ENCODE measurements around the gene CFAP92. TPM values are rescaled to one million over a fixed set of nuclear protein-coding genes. Genes with fewer than 3 reads are reported as not detected.

Gene CFAP92
- total and polyA plus RNA-seq, 2 donors (not counting 1 experiment from before 2014, with no cell fraction given) = not detected

DNA sequence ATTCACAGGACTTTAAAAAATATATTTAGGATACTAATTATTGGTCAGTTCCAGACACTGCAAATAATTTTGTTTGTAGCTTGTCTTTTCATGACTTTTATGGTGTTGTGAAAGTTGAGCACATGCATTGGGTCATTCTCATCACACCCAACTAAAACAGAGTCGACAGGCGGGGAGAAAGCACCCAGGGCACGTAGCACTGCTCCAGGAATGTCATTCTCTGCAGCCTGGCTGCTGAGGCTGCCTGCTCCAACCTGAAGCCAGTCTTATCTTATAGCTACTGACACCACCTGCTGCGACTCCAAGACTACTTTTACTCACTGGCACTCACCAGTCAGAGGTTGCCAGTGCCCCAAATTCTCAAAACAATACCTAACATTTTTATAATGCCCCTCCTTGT, 57.5 kb downstream of the CFAP92 start:
- peaks cover 0 to 3% (median 0%) of the 10 kb centered on the region in 4 experiments for H3K27me3 ChIP-seq (replicated peaks in 1 of 4; ENCODE audit: control extremely low read depth in 1 of 4, control insufficient read depth in 3 of 4, insufficient read depth in 4 of 4, low read length in 3 of 4)
- POLR2A ChIA-PET = no interaction called here
- DNase-seq = no peak
- H4K20me1 ChIP-seq (ENCODE audit: control insufficient read depth, insufficient read depth, low read length, poor library complexity, severe bottlenecking) = no peaks in the 10 kb centered on the region
- no peaks in the 10 kb centered on the region for H3K36me3 ChIP-seq (replicated peaks in 1 of 2; ENCODE audit: control extremely low read depth in 1 of 2, control insufficient read depth in 1 of 2, extremely low read depth in 1 of 2, insufficient read depth in 2 of 2, low read length in 1 of 2)
- no peaks in the 10 kb centered on the region for H3K9me3 Mint-ChIP-seq (ENCODE audit: insufficient read depth)
- peaks cover 20% of the 10 kb centered on the region for H3K27me3 Mint-ChIP-seq
- H3K4me3 ChIP-seq (ENCODE audit: control extremely low read depth in 1 of 5, extremely low read depth in 1 of 5, insufficient read depth in 1 of 5, low read depth in 2 of 5, low read length in 4 of 5) = no peak overlapping the region
- CTCF ChIA-PET = no interaction called here
- ATAC-seq (ENCODE audit: low read depth) = no peak
- H3K4me3 Mint-ChIP-seq = no peak overlapping the region
- H3K9ac ChIP-seq (ENCODE audit: low read length) = no peak overlapping the region
- H3K27ac ChIP-seq (ENCODE audit: low read length in 2 of 2) = no peak overlapping the region
- H2AFZ ChIP-seq (ENCODE audit: insufficient read depth, low read depth, low read length, poor library complexity, severe bottlenecking) = no peak overlapping the region
- no peaks in the 10 kb centered on the region for H3K4me1 ChIP-seq (ENCODE audit: control insufficient read depth in 2 of 2, insufficient read depth in 2 of 2, low read length in 2 of 2)
- no peak overlapping the region for H3K4me2 ChIP-seq (replicated peaks; ENCODE audit: low read depth, low read length, poor library complexity, severe bottlenecking)
- intact Hi-C loops (cut with micrococcal nuclease) = no loop called here
- no peaks in the 10 kb centered on the region for H3K9me3 ChIP-seq (ENCODE audit: control extremely low read depth in 1 of 3, control insufficient read depth in 2 of 3, insufficient read depth in 1 of 3, low read length in 2 of 3)
- WGBS (ENCODE audit: insufficient coverage) = 70% methylated on average over 4 of the region's 4 CpGs
- H3K4me1 Mint-ChIP-seq = no peaks in the 10 kb centered on the region
- no peak overlapping the region for H3K27ac Mint-ChIP-seq
- H3K79me2 ChIP-seq (ENCODE audit: control insufficient read depth, insufficient read depth, low read length) = no peaks in the 10 kb centered on the region
- TF ChIP-seq EZH2 (IDR thresholded peaks at IDR 0.05; ENCODE audit: borderline replicate concordance, insufficient read depth, low read depth, low read length, poor library complexity, severe bottlenecking) = no peak
- TF ChIP-seq, protein P1, sequence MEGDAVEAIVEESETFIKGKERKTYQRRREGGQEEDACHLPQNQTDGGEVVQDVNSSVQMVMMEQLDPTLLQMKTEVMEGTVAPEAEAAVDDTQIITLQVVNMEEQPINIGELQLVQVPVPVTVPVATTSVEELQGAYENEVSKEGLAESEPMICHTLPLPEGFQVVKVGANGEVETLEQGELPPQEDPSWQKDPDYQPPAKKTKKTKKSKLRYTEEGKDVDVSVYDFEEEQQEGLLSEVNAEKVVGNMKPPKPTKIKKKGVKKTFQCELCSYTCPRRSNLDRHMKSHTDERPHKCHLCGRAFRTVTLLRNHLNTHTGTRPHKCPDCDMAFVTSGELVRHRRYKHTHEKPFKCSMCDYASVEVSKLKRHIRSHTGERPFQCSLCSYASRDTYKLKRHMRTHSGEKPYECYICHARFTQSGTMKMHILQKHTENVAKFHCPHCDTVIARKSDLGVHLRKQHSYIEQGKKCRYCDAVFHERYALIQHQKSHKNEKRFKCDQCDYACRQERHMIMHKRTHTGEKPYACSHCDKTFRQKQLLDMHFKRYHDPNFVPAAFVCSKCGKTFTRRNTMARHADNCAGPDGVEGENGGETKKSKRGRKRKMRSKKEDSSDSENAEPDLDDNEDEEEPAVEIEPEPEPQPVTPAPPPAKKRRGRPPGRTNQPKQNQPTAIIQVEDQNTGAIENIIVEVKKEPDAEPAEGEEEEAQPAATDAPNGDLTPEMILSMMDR (IDR thresholded peaks at IDR 0.05) = no peak

- intact Hi-C loops (cut with micrococcal nuclease) = no loop called here
- no peaks in the 10 kb centered on the region for H3K9me3 Mint-ChIP-seq (ENCODE audit: insufficient read depth)
- H3K4me1 Mint-ChIP-seq = no peaks in the 10 kb centered on the region
- no peaks in the 10 kb centered on the region for H3K36me3 ChIP-seq (replicated peaks in 1 of 2; ENCODE audit: control extremely low read depth in 1 of 2, control insufficient read depth in 1 of 2, extremely low read depth in 1 of 2, insufficient read depth in 2 of 2, low read length in 1 of 2)
- no peak overlapping the region for H3K9ac ChIP-seq (ENCODE audit: low read length)
- ChIA-PET CTCF (no interaction called here), POLR2A (no interaction called here)
- H3K27ac Mint-ChIP-seq = no peak overlapping the region
- H3K4me2 ChIP-seq (replicated peaks; ENCODE audit: low read depth, low read length, poor library complexity, severe bottlenecking) = no peak overlapping the region
- no peaks in the 10 kb centered on the region for H3K9me3 ChIP-seq (ENCODE audit: control extremely low read depth in 1 of 3, control insufficient read depth in 2 of 3, insufficient read depth in 1 of 3, low read length in 2 of 3)
- H3K4me3 ChIP-seq (ENCODE audit: control extremely low read depth in 1 of 5, extremely low read depth in 1 of 5, insufficient read depth in 1 of 5, low read depth in 2 of 5, low read length in 4 of 5) = no peak overlapping the region
- ATAC-seq (ENCODE audit: low read depth) (no peak), DNase-seq (no peak)
- WGBS (ENCODE audit: insufficient coverage) = 100% methylated on average over 2 of the region's 2 CpGs
- TF ChIP-seq, protein P1 (IDR thresholded peaks at IDR 0.05) = no peak
- TF ChIP-seq EZH2 (IDR thresholded peaks at IDR 0.05; ENCODE audit: borderline replicate concordance, insufficient read depth, low read depth, low read length, poor library complexity, severe bottlenecking) = no peak
- no peaks in the 10 kb centered on the region for H4K20me1 ChIP-seq (ENCODE audit: control insufficient read depth, insufficient read depth, low read length, poor library complexity, severe bottlenecking)
- H3K4me3 Mint-ChIP-seq = no peak overlapping the region
- no peaks in the 10 kb centered on the region for H3K4me1 ChIP-seq (ENCODE audit: control insufficient read depth in 2 of 2, insufficient read depth in 2 of 2, low read length in 2 of 2)
- H3K27me3 Mint-ChIP-seq = peaks cover 20% of the 10 kb centered on the region
- H2AFZ ChIP-seq (ENCODE audit: insufficient read depth, low read depth, low read length, poor library complexity, severe bottlenecking) = no peak overlapping the region
- H3K79me2 ChIP-seq (ENCODE audit: control insufficient read depth, insufficient read depth, low read length) = no peaks in the 10 kb centered on the region
- H3K27ac ChIP-seq (ENCODE audit: low read length in 2 of 2) = no peak overlapping the region
- peaks cover 0 to 5% (median 0%) of the 10 kb centered on the region in 4 experiments for H3K27me3 ChIP-seq (replicated peaks in 1 of 4; ENCODE audit: control extremely low read depth in 1 of 4, control insufficient read depth in 3 of 4, insufficient read depth in 4 of 4, low read length in 3 of 4)
Observed at GRCh38 chr3:128935922-128936321, 58.0 kb downstream of the CFAP92 start.

Measured in B cell (primary cell).